CD4-positive, alpha-beta T cell treated with Interleukin-15 for 1 hour (primary cell): ENCODE results near the gene SRGN.

Experiments used
- DNase-seq: peaks from one replicate; pipeline ENCODE4 v3.0.0-alpha.2; 2020

Gene SRGN

DNA sequence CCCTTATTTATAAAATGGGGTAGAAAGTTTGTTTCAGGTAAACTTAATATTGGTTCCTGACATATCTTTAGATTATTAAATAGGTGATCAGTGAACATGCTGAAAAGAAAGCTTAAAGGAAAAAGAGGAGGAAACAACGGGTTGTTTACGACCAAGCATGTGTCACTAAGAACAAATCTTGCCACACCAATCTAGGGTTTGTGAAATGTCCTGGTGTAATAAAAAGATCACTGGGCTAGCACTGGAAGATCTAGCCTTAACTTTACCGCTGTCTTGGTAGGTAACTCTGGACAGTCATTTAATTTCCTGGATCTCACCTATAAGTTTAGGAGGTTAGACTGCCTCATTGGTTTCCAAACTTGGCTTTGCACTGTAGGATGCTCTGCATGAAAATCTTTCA, 55.1 kb downstream of the SRGN start:
- DNase-seq, result no peak

DNA sequence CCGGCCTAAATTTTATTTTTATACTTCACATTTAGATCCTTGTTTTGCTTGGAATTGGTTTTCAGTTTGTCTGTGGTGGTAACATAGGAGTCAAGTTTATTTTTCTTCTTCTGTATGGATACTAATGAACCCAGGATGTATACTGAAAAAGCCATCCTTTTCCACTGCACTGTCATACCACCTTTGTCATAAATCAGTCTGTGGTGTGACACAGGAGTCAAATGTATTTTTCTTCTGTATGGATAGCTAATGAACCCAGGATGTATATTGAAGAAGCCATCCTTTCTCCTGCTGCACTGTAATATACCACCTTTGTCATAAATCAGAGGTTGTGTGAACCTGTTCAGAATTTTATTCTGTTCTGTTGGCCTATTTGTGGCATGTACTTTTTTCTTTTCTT, 57.4 kb downstream of the SRGN start:
- DNase-seq, result no peak

DNA sequence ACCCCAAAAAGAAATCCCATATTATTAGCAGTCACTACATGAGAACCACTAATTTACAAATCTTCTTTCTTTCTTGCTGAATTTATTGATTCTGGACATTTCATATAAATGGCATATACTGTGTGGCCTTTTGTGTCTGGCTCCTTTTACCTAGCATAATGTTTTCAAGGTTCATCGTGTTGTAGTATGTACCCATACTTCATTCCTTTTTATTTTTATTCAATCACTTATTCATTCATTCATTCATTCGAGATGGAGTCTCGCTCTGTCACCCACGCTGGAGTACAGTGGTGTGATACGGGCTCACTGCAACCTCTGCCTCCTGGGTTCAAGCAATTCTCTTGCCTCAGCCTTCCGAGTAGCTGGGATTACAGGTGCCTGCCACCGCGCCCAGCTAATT, 58.0 kb downstream of the SRGN start:
- no peak for DNase-seq

DNA sequence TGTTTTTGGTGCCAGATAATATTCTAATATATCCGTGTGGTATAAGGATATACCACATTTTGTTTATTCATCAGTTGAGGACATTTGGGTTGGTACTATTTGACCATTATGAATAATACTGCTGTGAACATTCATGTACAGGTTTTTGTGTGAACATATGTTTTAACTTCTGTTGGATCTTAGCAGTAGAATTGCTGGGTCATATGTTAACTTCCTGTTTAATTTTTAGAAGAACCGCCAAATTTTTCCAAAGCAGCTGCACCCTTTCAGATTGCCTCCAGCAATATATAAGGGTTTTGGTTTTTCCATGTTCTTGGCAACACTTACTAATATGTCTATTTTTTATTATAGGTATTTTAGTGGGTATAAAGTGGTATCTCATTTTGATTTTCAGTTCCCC, 58.9 kb downstream of the SRGN start:
- no peak for DNase-seq

DNA sequence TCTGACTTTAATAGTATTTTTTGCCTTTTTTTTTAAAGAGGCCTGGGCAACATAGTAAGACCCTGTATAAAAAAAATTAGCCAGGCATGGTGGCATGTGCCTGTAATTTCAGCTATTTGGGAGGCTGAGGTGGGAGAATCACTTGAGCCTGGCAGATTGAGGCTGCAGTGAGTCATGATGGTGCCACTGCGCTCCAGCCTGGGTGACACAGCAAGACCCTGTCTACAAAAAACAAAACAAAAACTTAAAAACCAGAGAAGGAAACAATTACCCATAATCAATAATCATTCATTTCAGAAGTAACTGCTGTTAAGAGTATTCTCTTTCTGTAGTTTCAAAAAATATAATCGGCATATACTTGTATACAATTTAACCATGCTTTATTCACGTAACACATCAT, 64.1 kb downstream of the SRGN start:
- no peak for DNase-seq

DNA sequence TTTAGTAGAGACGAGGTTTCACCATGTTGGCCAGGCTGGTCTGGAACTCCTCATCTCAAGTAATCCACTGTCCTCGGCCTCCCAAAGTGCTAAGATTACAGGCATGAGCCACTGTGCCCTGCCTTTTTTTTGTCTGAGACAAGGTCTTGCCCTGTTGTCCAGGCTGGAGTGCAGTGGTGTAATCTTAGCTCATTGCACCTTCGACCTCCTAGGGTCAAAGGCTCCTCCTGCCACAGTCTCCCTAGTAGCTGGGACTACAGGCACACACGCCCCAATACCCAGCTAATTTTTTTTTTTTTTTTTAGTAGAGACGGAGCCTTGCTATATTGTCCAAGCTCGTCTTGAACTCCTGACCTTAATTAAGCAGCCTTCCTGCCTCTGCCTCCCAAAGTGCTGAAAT, 65.3 kb downstream of the SRGN start:
- no peak for DNase-seq
